HG03565 (cell line): Measurements from ENCODE around the gene CXCL1.

Source experiments
- ATAC-seq: cut with Tn5 transposase; IDR thresholded peaks from one replicate; pipeline ENCODE4 v1.9.1; 2021; ENCODE audit warnings: mild to moderate bottlenecking, moderate library complexity; ENCODE audit not compliant: unreplicated experiment

CXCL1 gene

DNA sequence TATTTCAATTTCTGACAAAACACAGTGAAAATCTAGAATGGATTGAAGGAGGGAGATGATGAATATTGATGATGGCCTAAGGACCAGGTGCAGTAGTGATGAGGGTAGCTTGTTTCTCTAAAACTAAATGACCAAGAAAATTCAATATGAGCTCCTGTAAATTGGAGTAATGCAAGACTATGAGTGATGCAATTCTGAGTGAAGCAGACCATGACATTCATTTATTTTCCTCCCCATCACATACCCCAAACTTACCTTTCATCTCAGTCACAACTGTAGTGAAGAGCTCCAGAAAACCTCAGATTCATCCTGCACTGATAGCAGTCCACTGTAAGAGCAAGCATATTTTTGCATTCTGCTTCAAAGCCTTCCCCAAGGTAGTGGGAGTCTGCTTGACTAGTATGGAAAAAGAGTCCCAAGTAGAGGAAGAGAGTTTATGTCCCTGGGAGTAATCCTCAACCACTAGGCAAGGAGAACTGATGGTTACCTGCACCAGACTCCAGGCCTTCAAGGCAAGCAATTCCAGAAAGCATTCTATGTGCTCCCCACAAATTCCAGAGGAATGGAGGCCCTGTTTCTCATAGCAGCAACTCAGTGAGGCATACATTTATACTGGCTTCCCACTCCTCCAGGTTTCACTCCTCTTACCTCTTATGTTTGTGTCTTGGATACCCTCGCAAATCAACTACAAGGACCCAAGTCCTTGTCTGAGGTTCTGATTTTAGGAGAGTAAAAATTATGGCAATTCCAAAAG lies 47.2 kb downstream of the CXCL1 start:
- ATAC-seq: no peak

DNA sequence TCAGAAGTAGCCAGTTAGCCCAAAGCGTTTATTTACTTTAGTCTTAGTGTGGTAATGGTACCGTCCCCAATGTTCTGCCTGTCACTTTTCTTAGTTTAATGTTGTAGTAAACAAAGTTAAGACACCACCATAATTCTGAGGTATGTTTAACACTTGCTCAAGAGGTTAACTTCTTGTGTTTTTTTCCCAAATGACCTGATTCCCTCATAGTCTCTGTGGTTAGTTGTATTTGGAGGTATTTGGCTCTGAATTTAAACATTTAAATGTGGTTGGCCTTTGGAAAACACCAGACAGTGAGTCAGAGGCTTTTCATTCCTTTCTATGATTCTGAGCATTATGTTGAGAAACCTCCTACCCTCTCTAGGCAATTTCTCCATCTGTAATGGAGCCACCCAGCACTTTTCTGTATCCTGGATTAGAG lies 47.9 kb downstream of the CXCL1 start:
- ATAC-seq: no peak

DNA sequence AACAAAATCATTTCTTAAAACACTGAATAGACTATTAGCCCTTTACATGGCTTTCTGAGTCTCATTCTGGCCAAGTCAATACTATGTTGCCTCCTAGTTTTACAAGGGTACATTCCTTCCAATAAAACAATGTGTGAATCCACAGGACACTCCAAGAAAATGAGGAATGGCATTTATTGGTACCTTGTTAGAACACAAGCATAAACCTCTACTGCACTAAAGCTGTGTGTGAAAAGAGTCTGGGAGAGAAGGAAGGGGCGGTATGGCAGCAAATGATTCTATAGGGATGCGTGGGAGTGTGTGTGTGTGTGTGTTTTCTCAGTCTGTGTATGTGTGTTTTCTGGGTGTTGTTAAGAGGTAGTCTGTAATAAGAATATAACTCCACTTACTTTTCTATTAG lies 48.9 kb downstream of the CXCL1 start:
- ATAC-seq: no peak

DNA sequence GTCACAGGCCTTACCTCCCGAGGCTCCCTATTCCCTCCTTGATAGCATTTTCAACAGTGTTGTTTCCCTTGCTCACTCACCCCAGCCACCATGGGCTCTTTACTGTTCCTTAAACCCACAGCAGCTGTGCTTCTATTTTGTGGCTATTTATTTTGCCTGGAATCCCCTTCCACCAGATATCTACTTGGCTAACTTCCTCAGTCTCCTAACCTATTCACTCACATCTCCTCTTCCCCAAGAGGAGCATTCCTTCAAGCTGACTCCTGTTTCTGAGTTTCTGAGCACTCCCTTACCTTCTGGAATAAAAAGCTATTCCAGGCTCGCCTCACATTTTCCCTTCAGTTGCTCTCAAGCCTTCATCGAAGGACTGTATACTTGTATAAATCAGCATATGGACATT lies 50.5 kb downstream of the CXCL1 start:
- no peak for ATAC-seq
